SK-N-SH (cell line): ENCODE data around the gene AGBL1. TPM values are rescaled to one million over a fixed set of nuclear protein-coding genes. Genes with fewer than 3 reads are reported as not detected.

Source experiments
- CTCF ChIA-PET: fragments of 300-600, 350-600 bp; formaldehyde crosslinking; extraction: SDS; loops from one replicate; lab custom pipeline; 2021; lab: Yijun Ruan, JAX
- POLR2A ChIA-PET: fragments of 350-600 bp; sonication (Branson Sonifier 250); formaldehyde crosslinking; extraction: SDS; loops from one replicate; lab custom pipeline; 2020; ENCODE audit warnings: antibody characterized with exemption, inconsistent platforms; lab: Yijun Ruan, JAX
- DNase-seq: peaks from one replicate; pipeline ENCODE4 v3.0.0; 2012
- H2AFZ ChIP-seq: fragments of 200-600 bp; sonication (generic); 2 replicates; pipeline ENCODE4 v1.8.1; 2016; ENCODE audit warnings: antibody characterized with exemption, mild to moderate bottlenecking, low read depth
- H3F3A ChIP-seq: fragments of 200-600 bp; sonication (generic); replicated peaks from 2 replicates; pipeline ENCODE3; 2016; ENCODE audit warnings: antibody characterized with exemption, mild to moderate bottlenecking; ENCODE audit not compliant: insufficient read depth
- H3K27ac ChIP-seq, 2 experiments: fragments of 200-500 bp in 1 of 2; fragments of 200-600 bp in 1 of 2; sonication (Bioruptor generic) in 1 of 2; sonication (generic), shearing (Covaris generic) in 1 of 2; 2 replicates each; pipeline versions ENCODE4 v1.5.1 to v1.6.1; 2014 to 2016; ENCODE audit warnings: low read depth in 2 of 2, inconsistent platforms in 1 of 2, low read length in 1 of 2, mild to moderate bottlenecking in 1 of 2, mixed read lengths in 1 of 2
- H3K27me3 ChIP-seq: fragments of 200-600 bp; sonication (generic), shearing (Covaris generic); 2 replicates; pipeline ENCODE4 v1.6.1; 2016; ENCODE audit warnings: mixed run types; ENCODE audit not compliant: insufficient read depth
- H3K36me3 ChIP-seq, 2 experiments: fragments of 200-500 bp in 1 of 2; fragments of 200-600 bp in 1 of 2; sonication (Bioruptor generic) in 1 of 2; sonication (generic) in 1 of 2; replicated peaks in 1 of 2; 2 replicates each; pipeline versions ENCODE3 to v1.5.1; 2014 to 2016; ENCODE audit warnings: low read length in 1 of 2, mild to moderate bottlenecking in 1 of 2; ENCODE audit not compliant: insufficient read depth in 2 of 2, control insufficient read depth in 1 of 2
- H3K4me1 ChIP-seq, 2 experiments: fragments of 200-500 bp in 1 of 2; fragments of 200-600 bp in 1 of 2; sonication (Bioruptor generic) in 1 of 2; sonication (generic), shearing (Covaris generic) in 1 of 2; 2 replicates each; pipeline versions ENCODE4 v1.5.1 to v1.6.1; 2014 to 2016; ENCODE audit warnings: low read depth in 1 of 2, low read length in 1 of 2, mixed run types in 1 of 2; ENCODE audit not compliant: insufficient read depth in 2 of 2, control insufficient read depth in 1 of 2
- H3K4me2 ChIP-seq: fragments of 200-600 bp; sonication (generic), shearing (Covaris generic); 2 replicates; pipeline ENCODE4 v1.6.1; 2017; ENCODE audit warnings: mixed run types
- H3K4me3 ChIP-seq, 2 experiments: fragments of 200-500 bp in 1 of 2; fragments of 200-600 bp in 1 of 2; sonication (Bioruptor generic) in 1 of 2; sonication (generic), shearing (Covaris generic) in 1 of 2; 2 replicates each; pipeline versions ENCODE4 v1.5.1 to v1.8.1; 2014 to 2016; ENCODE audit warnings: low read depth in 2 of 2, inconsistent platforms in 1 of 2, low read length in 1 of 2, mild to moderate bottlenecking in 1 of 2, mixed read lengths in 1 of 2, moderate library complexity in 1 of 2
- H3K79me2 ChIP-seq: fragments of 200-600 bp; sonication (generic); 2 replicates; pipeline ENCODE4 v1.8.1; 2017; ENCODE audit warnings: mild to moderate bottlenecking; ENCODE audit not compliant: insufficient read depth
- H3K9ac ChIP-seq: fragments of 200-600 bp; sonication (generic); 2 replicates; pipeline ENCODE4 v1.6.1; 2017; ENCODE audit warnings: mixed run types
- H3K9me2 ChIP-seq: fragments of 200-600 bp; sonication (generic); 2 replicates; pipeline ENCODE4 v1.6.1; 2017; ENCODE audit warnings: mixed run types
- H3K9me3 ChIP-seq: fragments of 200-600 bp; sonication (generic); 2 replicates; pipeline ENCODE4 v1.6.1; 2017; ENCODE audit warnings: mixed run types, mild to moderate bottlenecking, moderate library complexity
- H4K20me1 ChIP-seq: fragments of 200-600 bp; sonication (generic); 2 replicates; pipeline ENCODE4 v1.6.1; 2017; ENCODE audit warnings: mild to moderate bottlenecking, mixed run types; ENCODE audit not compliant: insufficient read depth
- CTCF ChIP-seq: fragments of 200-600 bp; sonication (generic); IDR thresholded peaks from 2 replicates; pipeline ENCODE4 v1.6.1; 2017; ENCODE audit warnings: antibody characterized with exemption, mild to moderate bottlenecking, moderate library complexity
- EZH2phosphoT487 ChIP-seq: fragments of 200-600 bp; sonication (generic); IDR thresholded peaks from 2 replicates; pipeline ENCODE4 v1.6.1; 2017; ENCODE audit warnings: low read depth, mixed run types, mild to moderate bottlenecking, antibody characterized with exemption, moderate library complexity, borderline replicate concordance
- JUND ChIP-seq: IDR thresholded peaks from 2 replicates; pipeline ENCODE4 v1.4.0; 2012
- MAX ChIP-seq: IDR thresholded peaks from 2 replicates; pipeline ENCODE4 v1.4.0; 2012; ENCODE audit warnings: low read depth
- MEF2A ChIP-seq: IDR thresholded peaks from 2 replicates; pipeline ENCODE4 v1.4.0; 2012; ENCODE audit warnings: low read depth, borderline replicate concordance
- NFIC ChIP-seq: IDR thresholded peaks from 2 replicates; pipeline ENCODE4 v1.4.0; 2012; ENCODE audit warnings: borderline replicate concordance
- RCOR1 ChIP-seq: fragments of 150-350 bp; IDR thresholded peaks from 2 replicates; pipeline ENCODE4 v1.6.1; 2017; ENCODE audit warnings: antibody characterized with exemption, low read length
- RXRA ChIP-seq: IDR thresholded peaks from 2 replicates; pipeline ENCODE4 v1.4.0; 2012; ENCODE audit warnings: low read depth, mild to moderate bottlenecking, borderline replicate concordance
- USF1 ChIP-seq: IDR thresholded peaks from 2 replicates; pipeline ENCODE4 v1.4.0; 2012; ENCODE audit warnings: low read depth, borderline replicate concordance
- USF2 ChIP-seq: fragments of 150-350 bp; IDR thresholded peaks from 2 replicates; pipeline ENCODE4 v1.6.1; 2017; ENCODE audit warnings: antibody characterized with exemption, low read length, low read depth, borderline replicate concordance
- YY1 ChIP-seq: IDR thresholded peaks from 2 replicates; pipeline ENCODE4 v1.4.0; 2012; ENCODE audit warnings: low read depth, mild to moderate bottlenecking
- ZBTB33 ChIP-seq: IDR thresholded peaks from 2 replicates; pipeline ENCODE4 v1.4.0; 2012; ENCODE audit warnings: low read depth, borderline replicate concordance
- polyA plus RNA-seq, 3 experiments: library from polyadenylated mRNA; depleted of rRNA; stranded (reverse); fragments of >200 nt; gene quantifications; 2 replicates each; pipeline ENCODE4 v1.2.3, GENCODE V29; 2012

Gene AGBL1
- polyA plus RNA-seq, 1 of the 3 experiments (the other 2 are of a cell fraction): not detected

GRCh38 chr15:86557018-86557550 lies 477.4 kb downstream of the AGBL1 start (continued):
- TF ChIP-seq EZH2phosphoT487 (no peak), CTCF (no peak), MAX (no peak)

- no peak overlapping the region for H3K9ac ChIP-seq
- TF ChIP-seq RCOR1 (no peak), USF2 (no peak), EZH2phosphoT487 (no peak), ZBTB33 (no peak), JUND (no peak), MEF2A (no peak), YY1 (no peak), NFIC (no peak), USF1 (no peak), RXRA (no peak)
- no peaks in the 10 kb centered on the region for H3F3A ChIP-seq
- no peaks in the 10 kb centered on the region for H3K27me3 ChIP-seq
- no peak overlapping the region for H3K4me2 ChIP-seq
- no peaks in the 10 kb centered on the region for H3K79me2 ChIP-seq
- no peak for DNase-seq
- POLR2A ChIA-PET: no interaction called here
- H3K36me3 ChIP-seq: no peaks in the 10 kb centered on the region
- no peaks in the 10 kb centered on the region for H4K20me1 ChIP-seq
- H3K4me1 ChIP-seq: no peaks in the 10 kb centered on the region
- H3K27ac ChIP-seq: no peak overlapping the region
- H2AFZ ChIP-seq: no peak overlapping the region
- CTCF ChIA-PET: no interaction called here
- no peaks in the 10 kb centered on the region for H3K9me2 ChIP-seq
- H3K9me3 ChIP-seq: no peaks in the 10 kb centered on the region
- H3K4me3 ChIP-seq: no peak overlapping the region
These were observed 478.6 kb downstream of the AGBL1 start for GRCh38 chr15:86558252-86558651.
